SHP77 treated with DMSO at 0.1 percent for 48 hours (cell line): Measurements from ENCODE around the gene IGLL1.

Source experiments
- DNase-seq: peaks from one replicate; lab custom pipeline; 2025; lab: John Stamatoyannopoulos, UW

The IGLL1 gene

GRCh38 chr22:23527971-23528740 lies 51.9 kb downstream of the IGLL1 start:
- DNase-seq, result no peak

DNA sequence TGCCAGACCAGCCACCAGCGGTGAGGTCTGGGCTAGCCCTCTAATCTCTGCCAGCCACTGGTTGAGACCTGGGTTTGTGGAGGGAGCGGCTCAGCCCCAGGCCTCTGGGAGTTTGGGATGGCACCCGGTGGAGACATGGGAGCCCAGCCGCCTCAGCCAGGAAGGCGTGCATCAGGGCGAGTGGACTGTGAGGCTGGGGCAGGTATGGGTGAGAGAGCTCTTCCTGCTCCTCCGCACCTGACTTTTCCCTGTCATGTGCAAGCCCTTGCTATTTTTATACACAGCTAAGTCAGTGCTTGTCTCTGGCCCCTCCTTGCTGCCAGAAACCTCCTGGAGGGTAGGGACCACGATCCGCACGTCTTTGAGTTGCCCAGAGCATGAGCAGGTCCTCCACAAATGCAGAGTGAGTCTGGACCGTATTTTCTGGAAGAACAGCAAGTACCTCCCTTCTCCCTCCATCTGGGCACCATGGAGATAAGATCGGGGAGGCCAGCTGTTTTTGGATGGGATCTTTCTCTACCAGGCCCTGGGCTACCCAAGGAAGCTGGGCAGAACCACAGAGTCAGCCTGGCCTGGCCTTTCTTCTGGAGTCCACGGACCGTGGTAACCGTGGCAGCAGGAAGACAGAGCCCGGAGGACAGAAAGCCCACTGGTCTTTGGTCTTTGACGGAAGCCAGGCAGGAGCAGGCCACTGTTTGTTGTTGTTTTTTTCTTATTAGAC lies 53.3 kb downstream of the IGLL1 start:
- DNase-seq, result no peak

GRCh38 chr22:23525510-23525909 lies 54.6 kb downstream of the IGLL1 start:
- no peak for DNase-seq

- DNase-seq, result no peak
Observed at GRCh38 chr22:23524226-23524625, 55.9 kb downstream of the IGLL1 start.

DNA sequence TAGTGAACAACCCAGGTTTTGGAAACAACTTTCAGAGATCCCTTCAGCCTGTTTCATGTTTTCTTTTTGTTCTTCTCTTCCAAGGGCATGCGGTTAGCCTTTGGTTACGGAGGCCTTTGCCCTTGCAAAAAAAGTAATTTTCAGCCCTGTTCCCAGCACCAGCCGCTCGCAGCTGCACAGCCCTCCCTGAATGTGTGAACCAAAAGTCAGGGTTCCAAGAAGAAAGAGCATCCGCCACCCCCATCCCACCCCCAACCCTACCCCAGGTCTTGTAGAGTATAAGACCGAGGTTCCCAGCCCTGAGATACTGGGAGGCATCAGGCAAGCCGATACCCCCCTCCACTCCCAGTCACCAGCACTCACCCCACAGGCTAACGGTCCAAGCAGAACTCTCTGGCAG lies 56.4 kb downstream of the IGLL1 start:
- no peak for DNase-seq
